Mucosa of descending colon (tissue), 3 donors: ENCODE data around the gene KLHDC10. TPM values are rescaled to one million over a fixed set of nuclear protein-coding genes. Genes with fewer than 3 reads are reported as not detected.
"Not testable (repeated sequence)": the region's sequence is repeated elsewhere in the genome, so short reads cannot be mapped to it uniquely, and the experiment has no call there.

Source experiments
- ATAC-seq: fragments of 200-7000 bp; cut with Tn5 transposase; one replicate; pipeline ENCODE4 v1.9.1; 2020; ENCODE audit warnings: mild to moderate bottlenecking, moderate library complexity
- DNase-seq, 3 donors: peaks; one replicate each; pipeline ENCODE4 v3.0.0-alpha.2; 2020
- H3K36me3 ChIP-seq: fragments of 200-600 bp; one replicate; pipeline ENCODE4 v1.8.0; 2021; ENCODE audit warnings: low read depth, mild to moderate bottlenecking
- H3K4me1 ChIP-seq: fragments of 200-600 bp; one replicate; pipeline ENCODE4 v1.8.0; 2021; ENCODE audit warnings: low read depth, mild to moderate bottlenecking
- H3K4me3 ChIP-seq: fragments of 200-600 bp; one replicate; pipeline ENCODE4 v1.8.0; 2021; ENCODE audit warnings: mild to moderate bottlenecking
- H3K9me3 ChIP-seq: fragments of 200-600 bp; one replicate; pipeline ENCODE4 v1.8.0; 2021; ENCODE audit warnings: mild to moderate bottlenecking
- CTCF ChIP-seq: fragments of 200-600 bp; IDR thresholded peaks from one replicate; pipeline ENCODE4 v1.8.0; 2022; ENCODE audit warnings: antibody characterized with exemption, mild to moderate bottlenecking
- intact Hi-C, 2 donors: fragments of 100-400 bp; cut with DNase I in 1 of 2; cut with micrococcal nuclease in 1 of 2; formaldehyde crosslinking; loops; one replicate each; pipeline versions ENCODE4 v1.11.0 to v1.11.1; 2022; cut with DNase I, micrococcal nuclease
- total RNA-seq, 3 donors: library from RNA; stranded (reverse); fragmentation: NEBNext Ultra II Directional in 2 of 3; extraction: Animal tissue kit (Norgen Biotek cat#: 25700) in 2 of 3; gene quantifications; one replicate each; pipeline versions ENCODE4 v1.2.1 to v1.2.4, GENCODE V29; 2021 to 2023
- donor health status: DM: no; HTN: no; CAD: no; lungs with moderate emphysema.
- donor health status: DM: no; HTN: no; CAD: no.
- donor health status: DM: no; HTN: yes; CAD: no.

KLHDC10 gene
- total RNA-seq, 3 donors from 2014 or later: 30.1 to 36.2 (median 34.1) TPM

DNA sequence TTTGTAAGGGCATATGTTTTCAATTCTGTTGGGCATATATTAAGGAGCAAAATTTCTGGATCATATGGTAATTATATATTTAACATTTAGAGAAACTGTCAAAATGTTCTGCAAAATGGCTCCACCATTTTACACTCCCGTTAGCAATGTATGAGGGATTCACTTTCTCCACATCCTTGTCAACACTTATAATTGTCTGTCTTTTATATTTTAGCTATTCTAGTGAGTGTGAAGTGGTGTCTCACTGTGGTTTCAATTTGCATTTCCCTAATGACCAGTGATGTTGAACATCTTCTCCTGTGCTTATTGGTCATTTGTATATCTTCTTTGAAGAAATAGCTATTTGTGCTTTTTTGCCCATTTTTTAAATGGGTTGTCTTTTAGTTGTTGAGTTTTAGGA, 8.1 kb upstream of the KLHDC10 start:
- ATAC-seq: no peak
- no peak for DNase-seq
- no peaks in the 10 kb centered on the region for H3K36me3 ChIP-seq
- H3K4me1 ChIP-seq: no peaks in the 10 kb centered on the region
- H3K9me3 ChIP-seq: no peaks in the 10 kb centered on the region
- intact Hi-C loops: no loop called here
- no peak for TF ChIP-seq CTCF
- no peak overlapping the region for H3K4me3 ChIP-seq

DNA sequence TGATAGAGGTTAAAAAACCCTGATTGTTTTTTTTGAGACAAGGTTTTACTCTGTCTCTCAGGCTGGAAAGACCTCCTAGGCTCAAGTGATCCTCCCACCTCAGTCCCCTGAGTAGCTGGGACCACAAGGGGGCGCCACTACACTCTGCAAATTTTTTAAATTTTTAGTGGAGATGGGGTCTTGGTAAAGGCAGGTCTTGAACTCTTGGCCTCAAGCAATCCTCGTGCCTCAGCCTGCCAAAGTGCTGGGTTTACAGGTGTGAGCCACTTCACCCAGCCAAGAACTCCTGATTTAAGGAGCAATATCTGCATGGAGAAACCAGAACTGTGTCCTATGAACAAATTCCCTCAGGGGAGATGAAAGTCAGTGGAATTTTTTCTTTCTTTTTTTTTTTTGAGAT, 7.3 kb upstream of the KLHDC10 start:
- intact Hi-C loops: no loop called here
- Histone ChIP-seq H3K4me3 (no peak overlapping the region), H3K36me3 (no peaks in the 10 kb centered on the region), H3K4me1 (no peaks in the 10 kb centered on the region), H3K9me3 (no peaks in the 10 kb centered on the region)
- DNase-seq: peak in 2 of 3 donors; percentile 64
- peak; percentile 52 for ATAC-seq
- peak; percentile 61 for TF ChIP-seq CTCF

- H3K9me3 ChIP-seq, H3K36me3 ChIP-seq, intact Hi-C loops, ATAC-seq, DNase-seq, H3K4me1 ChIP-seq, H3K4me3 ChIP-seq: not testable (repeated sequence)
Observed at GRCh38 chr7:130064580-130064926, 5.8 kb upstream of the KLHDC10 start.

DNA sequence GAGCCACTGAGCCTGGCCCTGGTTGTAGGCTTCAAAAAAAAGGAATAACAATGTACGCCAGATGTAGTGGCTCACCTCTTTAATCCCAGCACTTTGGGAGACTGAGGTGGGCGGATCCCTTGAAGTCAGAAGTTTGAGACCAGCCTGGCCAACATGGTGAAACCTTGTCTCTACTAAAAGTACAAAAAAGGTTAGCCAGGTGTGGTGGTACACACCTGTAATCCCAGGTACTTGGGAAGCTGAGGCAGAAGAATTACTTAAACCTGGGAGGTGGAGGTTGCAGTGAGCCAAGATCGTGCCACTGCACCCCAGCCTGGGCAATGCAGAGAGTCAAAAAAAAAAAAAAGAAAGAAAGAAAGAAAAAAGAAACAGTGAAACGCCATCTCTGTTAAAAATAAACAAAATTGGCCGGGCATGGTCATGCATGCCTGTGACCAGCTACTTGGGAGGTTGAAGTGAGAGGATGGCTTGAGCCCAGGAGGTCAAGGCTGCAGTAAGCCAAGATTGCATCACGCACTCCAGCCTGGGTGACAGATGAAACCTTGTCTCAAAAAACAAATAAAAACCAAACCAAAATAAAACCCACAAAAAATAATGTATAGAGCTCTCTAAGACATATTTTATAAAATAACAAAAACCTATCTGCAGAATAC, 4.7 kb upstream of the KLHDC10 start:
- ATAC-seq: no peak

GRCh38 chr7:130069179-130069977, 956 bp upstream of the KLHDC10 start:
- DNase-seq (peak in 1 of 3 donors; percentile 13), ATAC-seq (no peak)
- no peak for TF ChIP-seq CTCF
- no peaks in the 10 kb centered on the region for H3K9me3 ChIP-seq
- intact Hi-C loops: no loop called here
- H3K36me3 ChIP-seq: no peaks in the 10 kb centered on the region
- peak overlapping the region; percentile 96 for H3K4me3 ChIP-seq
- H3K4me1 ChIP-seq: peaks cover 24% of the 10 kb centered on the region

More for the DNA sequence above, 4.7 kb upstream of the KLHDC10 start:
- intact Hi-C loops: no loop called here
- H3K4me1 ChIP-seq: no peaks in the 10 kb centered on the region
- no peak for DNase-seq
- H3K4me3 ChIP-seq: no peak overlapping the region
- no peak for TF ChIP-seq CTCF
- H3K9me3 ChIP-seq: no peaks in the 10 kb centered on the region
- no peaks in the 10 kb centered on the region for H3K36me3 ChIP-seq

DNA sequence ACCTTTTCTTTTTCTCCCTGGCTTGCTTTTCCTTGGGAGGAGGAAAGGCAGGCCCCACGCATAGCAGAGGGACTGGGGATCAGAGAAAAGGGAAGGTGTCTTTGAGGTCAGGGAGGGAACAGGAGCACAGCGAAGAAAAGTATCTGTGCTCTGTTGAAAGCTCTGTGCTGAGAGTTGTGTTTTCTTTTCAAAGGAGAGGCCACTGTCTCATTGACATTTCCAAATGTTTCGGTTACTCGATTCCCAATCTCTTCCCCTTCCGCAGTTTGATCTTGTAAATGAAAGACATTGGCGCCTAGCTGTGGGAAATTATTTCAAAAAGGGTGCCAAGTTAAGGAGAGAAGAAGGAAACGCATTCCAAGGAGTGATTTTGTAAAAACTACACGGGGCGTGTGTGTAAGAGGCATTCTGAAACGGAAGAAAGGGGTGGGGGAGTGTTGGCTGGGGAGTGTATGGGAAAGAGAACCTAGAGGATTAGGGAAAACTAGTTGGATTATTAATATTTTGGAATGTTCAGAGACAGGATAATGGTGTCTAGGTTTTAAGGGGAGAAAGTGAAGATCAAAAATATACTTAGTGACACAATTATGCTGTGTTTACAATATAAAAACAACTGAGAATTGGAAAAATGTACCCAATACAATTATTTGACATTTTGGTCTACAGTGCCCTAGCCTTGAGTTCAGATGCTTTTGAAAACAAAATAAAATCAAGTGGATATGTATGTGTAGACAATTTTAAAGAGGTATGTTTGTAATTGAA, 708 bp downstream of the KLHDC10 start:
- intact Hi-C loops: no loop called here
- Histone ChIP-seq H3K4me3 (peak overlapping the region; percentile 96), H3K36me3 (no peaks in the 10 kb centered on the region), H3K4me1 (peaks cover 24% of the 10 kb centered on the region), H3K9me3 (no peaks in the 10 kb centered on the region)
- ATAC-seq (peak; percentile 36), DNase-seq (peak in 1 of 3 donors; percentile 22)
- TF ChIP-seq CTCF: no peak
